AG04450 (cell line): ENCODE data around the gene PIGP. TPM values are rescaled to one million over a fixed set of nuclear protein-coding genes. Genes with fewer than 3 reads are reported as not detected.
"Not testable (repeated sequence)": the region's sequence is repeated elsewhere in the genome, so short reads cannot be mapped to it uniquely, and the experiment has no call there.

Experiments
- CTCF ChIA-PET: fragments of 300-600, 350-600 bp; formaldehyde crosslinking; extraction: SDS; loops from one replicate; lab custom pipeline; 2022; ENCODE audit warnings: antibody characterized with exemption, inconsistent platforms; lab: Charles Lee
- POLR2A ChIA-PET: fragments of 350-600 bp; formaldehyde crosslinking; extraction: SDS; loops from one replicate; lab custom pipeline; 2021; ENCODE audit warnings: antibody characterized with exemption, inconsistent platforms; lab: Yijun Ruan, JAX
- DNase-seq: peaks from one replicate; pipeline ENCODE4 v3.0.0-alpha.2; 2011; ENCODE audit warnings: low read depth, low spot score
- H3K27ac ChIP-seq: one replicate; pipeline ENCODE4 v1.5.1; 2012; ENCODE audit warnings: low read depth, low read length, control low read depth
- H3K27me3 ChIP-seq: one replicate; pipeline ENCODE4 v1.6.0; 2012; ENCODE audit warnings: low read length; ENCODE audit not compliant: control insufficient read depth, insufficient read depth
- H3K4me3 ChIP-seq: 2 replicates; pipeline ENCODE4 v1.5.1; 2011; ENCODE audit warnings: mild to moderate bottlenecking, low read depth, low read length, control low read depth
- H3K9me3 ChIP-seq: 2 replicates; pipeline ENCODE4 v1.5.1; 2012; ENCODE audit warnings: low read length; ENCODE audit not compliant: control insufficient read depth, insufficient read depth
- polyA plus RNA-seq: library from polyadenylated mRNA; depleted of rRNA; stranded (reverse); fragments of >200 nt; gene quantifications from 2 replicates; pipeline ENCODE4 v1.2.3, GENCODE V29; 2011
- TF ChIP-seq, protein P1 (sequence below): IDR thresholded peaks from 2 replicates; pipeline ENCODE4 v1.5.1; 2011; ENCODE audit warnings: low read depth, low read length, control low read depth, inconsistent platforms

Gene PIGP
- polyA plus RNA-seq, 1 experiment, result 29.8 TPM

DNA sequence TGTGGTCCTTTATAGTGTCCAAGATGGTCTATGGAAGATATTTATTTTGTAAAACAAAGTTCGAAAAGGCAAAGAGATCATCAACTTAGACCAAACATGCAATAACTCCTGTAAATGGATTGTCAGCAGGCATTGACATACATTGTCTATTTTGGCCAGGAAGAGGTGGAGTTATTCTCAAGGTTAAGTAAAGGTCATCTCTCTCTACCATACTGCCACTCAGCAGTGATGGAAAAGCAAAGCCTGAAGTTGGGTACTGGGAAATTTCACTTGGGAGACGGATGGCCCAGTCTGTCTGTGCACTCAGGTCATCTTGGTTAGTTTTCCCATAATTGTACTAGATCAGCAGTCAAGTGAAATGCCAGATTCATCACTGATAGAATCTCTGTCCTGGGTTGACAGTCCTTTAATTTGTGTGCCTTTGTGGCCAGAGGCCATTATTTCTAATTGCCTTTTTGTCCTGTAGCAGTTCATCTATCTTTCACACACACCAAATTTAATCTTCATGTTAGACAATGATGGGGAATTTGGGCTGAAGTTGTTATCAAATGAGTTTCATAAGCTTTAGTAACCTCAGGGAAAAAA is 17.5 kb downstream of the PIGP start:
- TF ChIP-seq, protein P1, sequence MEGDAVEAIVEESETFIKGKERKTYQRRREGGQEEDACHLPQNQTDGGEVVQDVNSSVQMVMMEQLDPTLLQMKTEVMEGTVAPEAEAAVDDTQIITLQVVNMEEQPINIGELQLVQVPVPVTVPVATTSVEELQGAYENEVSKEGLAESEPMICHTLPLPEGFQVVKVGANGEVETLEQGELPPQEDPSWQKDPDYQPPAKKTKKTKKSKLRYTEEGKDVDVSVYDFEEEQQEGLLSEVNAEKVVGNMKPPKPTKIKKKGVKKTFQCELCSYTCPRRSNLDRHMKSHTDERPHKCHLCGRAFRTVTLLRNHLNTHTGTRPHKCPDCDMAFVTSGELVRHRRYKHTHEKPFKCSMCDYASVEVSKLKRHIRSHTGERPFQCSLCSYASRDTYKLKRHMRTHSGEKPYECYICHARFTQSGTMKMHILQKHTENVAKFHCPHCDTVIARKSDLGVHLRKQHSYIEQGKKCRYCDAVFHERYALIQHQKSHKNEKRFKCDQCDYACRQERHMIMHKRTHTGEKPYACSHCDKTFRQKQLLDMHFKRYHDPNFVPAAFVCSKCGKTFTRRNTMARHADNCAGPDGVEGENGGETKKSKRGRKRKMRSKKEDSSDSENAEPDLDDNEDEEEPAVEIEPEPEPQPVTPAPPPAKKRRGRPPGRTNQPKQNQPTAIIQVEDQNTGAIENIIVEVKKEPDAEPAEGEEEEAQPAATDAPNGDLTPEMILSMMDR, result no peak
- CTCF ChIA-PET, result no interaction called here

DNA sequence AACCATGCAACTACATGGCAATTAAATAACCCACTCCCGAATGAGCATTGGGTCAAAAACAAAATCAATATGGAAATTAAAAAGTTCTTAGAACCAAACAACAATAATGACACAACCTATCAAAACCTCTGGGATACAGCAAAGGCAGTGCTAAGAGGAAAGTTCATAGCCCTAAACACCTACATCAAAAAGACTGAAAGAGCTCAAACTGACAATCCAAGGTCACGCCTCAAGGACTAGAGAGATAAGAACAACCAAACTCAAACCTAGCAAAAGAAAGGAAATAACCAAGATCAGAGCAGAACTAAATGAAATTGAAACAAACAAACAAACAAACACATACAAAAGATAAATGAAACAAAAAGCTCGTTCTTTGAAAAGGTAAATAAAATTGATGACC is 23.1 kb downstream of the PIGP start:
- CTCF ChIA-PET, H3K27ac ChIP-seq, DNase-seq, H3K27me3 ChIP-seq, H3K4me3 ChIP-seq, H3K9me3 ChIP-seq, POLR2A ChIA-PET: not testable (repeated sequence)

More for the DNA sequence above, 17.5 kb downstream of the PIGP start:
- H3K27me3 ChIP-seq, result peaks cover 3% of the 10 kb centered on the region
- H3K27ac ChIP-seq, result no peak overlapping the region
- no peak for DNase-seq
- no peaks in the 10 kb centered on the region for H3K9me3 ChIP-seq
- H3K4me3 ChIP-seq, result no peak overlapping the region
- POLR2A ChIA-PET, result no interaction called here

DNA sequence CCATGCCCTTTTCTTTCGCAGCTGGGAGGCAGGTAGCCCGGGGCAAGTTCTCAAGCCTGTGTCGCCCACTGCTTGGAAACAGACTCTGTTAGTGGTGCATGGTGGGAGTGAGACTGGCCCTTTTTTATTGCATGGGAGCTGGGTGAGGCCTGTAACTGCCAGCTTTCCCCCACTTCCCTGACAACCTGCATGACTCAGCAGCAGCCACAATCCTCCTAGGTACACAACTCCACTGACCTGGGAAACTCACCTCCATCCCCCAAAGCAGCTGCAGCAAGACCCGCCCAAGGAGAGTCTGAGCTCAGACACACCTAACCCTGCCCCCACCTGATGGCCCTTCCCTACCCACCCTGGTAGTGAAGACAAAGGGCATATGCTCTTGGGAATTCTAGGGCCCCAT is 25.8 kb downstream of the PIGP start:
- no peak for DNase-seq
- Histone ChIP-seq H3K27ac (no peak overlapping the region), H3K9me3 (no peaks in the 10 kb centered on the region; the same call in 1 of the 2 replicates), H3K4me3 (no peak overlapping the region), H3K27me3 (peaks cover 7% of the 10 kb centered on the region)
- CTCF ChIA-PET, result no interaction called here
- POLR2A ChIA-PET, result no interaction called here
- TF ChIP-seq, protein P1, result no peak

DNA sequence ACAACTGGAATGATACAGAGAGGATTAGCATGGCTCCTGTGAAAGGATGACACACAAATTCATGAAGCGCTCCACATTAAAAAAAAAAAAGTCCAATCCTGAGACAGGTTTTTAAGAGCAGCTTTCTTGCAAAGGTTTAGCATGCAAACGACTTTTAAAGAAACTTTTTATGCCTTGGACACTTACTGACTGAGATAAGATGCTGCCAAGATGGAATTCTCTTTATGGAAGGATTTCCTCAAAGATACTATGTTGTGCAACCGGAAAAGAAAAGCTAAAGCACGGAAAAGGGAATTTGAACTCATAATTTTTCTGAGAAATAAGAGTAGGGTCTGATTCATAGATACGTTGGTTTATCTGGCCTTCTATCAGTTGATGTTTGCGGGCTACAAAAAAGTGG is 27.3 kb downstream of the PIGP start:
- H3K27me3 ChIP-seq, result peaks cover 15% of the 10 kb centered on the region
- H3K4me3 ChIP-seq, result no peak overlapping the region
- H3K9me3 ChIP-seq, result no peaks in the 10 kb centered on the region; the same call in 1 of the 2 replicates
- CTCF ChIA-PET, result no interaction called here
- no peak overlapping the region for H3K27ac ChIP-seq
- DNase-seq, result no peak
- TF ChIP-seq, protein P1, result no peak
- POLR2A ChIA-PET, result no interaction called here

DNA sequence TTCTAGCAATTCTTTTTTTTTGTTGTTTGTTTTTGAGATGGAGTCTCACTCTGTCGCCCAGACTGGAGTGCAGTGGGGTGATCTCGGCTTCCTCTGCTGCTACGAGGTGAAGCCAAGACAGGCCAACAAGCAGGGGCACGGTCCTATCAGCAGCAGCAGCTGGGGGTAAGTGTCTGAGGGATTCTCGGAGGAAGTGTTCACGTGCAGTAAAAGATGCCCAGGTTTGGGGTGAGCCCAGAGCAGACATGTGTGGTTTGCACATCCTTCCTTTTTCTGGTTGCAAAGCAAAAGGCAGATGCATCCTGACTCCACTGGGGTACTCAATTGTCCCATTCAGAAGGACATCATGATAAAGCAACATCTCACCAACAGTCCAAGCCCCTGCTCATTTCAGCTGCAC is 27.7 kb downstream of the PIGP start:
- CTCF ChIA-PET, result no interaction called here

More for the DNA sequence above, 27.7 kb downstream of the PIGP start:
- TF ChIP-seq, protein P1, result no peak
- peaks cover 15% of the 10 kb centered on the region for H3K27me3 ChIP-seq
- DNase-seq, result no peak
- POLR2A ChIA-PET, result no interaction called here
- H3K4me3 ChIP-seq, result no peak overlapping the region
- H3K27ac ChIP-seq, result no peak overlapping the region
- H3K9me3 ChIP-seq, result no peaks in the 10 kb centered on the region; the same call in 1 of the 2 replicates
